HepG2 (cell line): ENCODE results near the gene CCL8.

Experiments
- ASH2L ChIP-seq: fragments of 300-600, 200-600 bp; sonication (generic); IDR thresholded peaks from 2 replicates; pipeline ENCODE4 v1.7.0; 2017; ENCODE audit warnings: low read depth, mild to moderate bottlenecking, moderate library complexity, mixed read lengths, low read length; ENCODE audit not compliant: insufficient read length
- IRF2 ChIP-seq: IDR thresholded peaks from 2 replicates; pipeline ENCODE4 v1.6.1; 2018; ENCODE audit warnings: missing genetic modification reagents, missing compliant biosample characterization
- NR2C2 ChIP-seq: sonication (generic); formaldehyde crosslinking; IDR thresholded peaks from 2 replicates; pipeline ENCODE4 v1.4.0; 2020; ENCODE audit warnings: missing genetic modification reagents, mild to moderate bottlenecking, moderate library complexity, borderline replicate concordance
- ZFP36 ChIP-seq: fragments of 150-350 bp; IDR thresholded peaks from 2 replicates; pipeline ENCODE4 v1.6.1; 2018; ENCODE audit warnings: borderline replicate concordance, low read length, low read depth; ENCODE audit not compliant: partially characterized antibody
- ZNF713 ChIP-seq: sonication (generic); formaldehyde crosslinking; IDR thresholded peaks from 2 replicates; pipeline ENCODE4 v1.4.0; 2020; ENCODE audit warnings: mild to moderate bottlenecking, missing genetic modification reagents
- TF ChIP-seq, protein P1 (sequence below): sonication (generic); formaldehyde crosslinking; IDR thresholded peaks from 2 replicates; pipeline ENCODE4 v1.4.0; 2020; ENCODE audit warnings: missing genetic modification reagents

GRCh38 chr17:34318474-34318873 lies 761 bp upstream of the CCL8 start:
- no peak for TF ChIP-seq IRF2 (CRISPR knock-in tag)
- no peak for TF ChIP-seq ASH2L
- no peak for TF ChIP-seq ZFP36
- no peak for TF ChIP-seq ZNF713 (CRISPR knock-in tag)
- TF ChIP-seq NR2C2 = no peak
- TF ChIP-seq, protein P1, sequence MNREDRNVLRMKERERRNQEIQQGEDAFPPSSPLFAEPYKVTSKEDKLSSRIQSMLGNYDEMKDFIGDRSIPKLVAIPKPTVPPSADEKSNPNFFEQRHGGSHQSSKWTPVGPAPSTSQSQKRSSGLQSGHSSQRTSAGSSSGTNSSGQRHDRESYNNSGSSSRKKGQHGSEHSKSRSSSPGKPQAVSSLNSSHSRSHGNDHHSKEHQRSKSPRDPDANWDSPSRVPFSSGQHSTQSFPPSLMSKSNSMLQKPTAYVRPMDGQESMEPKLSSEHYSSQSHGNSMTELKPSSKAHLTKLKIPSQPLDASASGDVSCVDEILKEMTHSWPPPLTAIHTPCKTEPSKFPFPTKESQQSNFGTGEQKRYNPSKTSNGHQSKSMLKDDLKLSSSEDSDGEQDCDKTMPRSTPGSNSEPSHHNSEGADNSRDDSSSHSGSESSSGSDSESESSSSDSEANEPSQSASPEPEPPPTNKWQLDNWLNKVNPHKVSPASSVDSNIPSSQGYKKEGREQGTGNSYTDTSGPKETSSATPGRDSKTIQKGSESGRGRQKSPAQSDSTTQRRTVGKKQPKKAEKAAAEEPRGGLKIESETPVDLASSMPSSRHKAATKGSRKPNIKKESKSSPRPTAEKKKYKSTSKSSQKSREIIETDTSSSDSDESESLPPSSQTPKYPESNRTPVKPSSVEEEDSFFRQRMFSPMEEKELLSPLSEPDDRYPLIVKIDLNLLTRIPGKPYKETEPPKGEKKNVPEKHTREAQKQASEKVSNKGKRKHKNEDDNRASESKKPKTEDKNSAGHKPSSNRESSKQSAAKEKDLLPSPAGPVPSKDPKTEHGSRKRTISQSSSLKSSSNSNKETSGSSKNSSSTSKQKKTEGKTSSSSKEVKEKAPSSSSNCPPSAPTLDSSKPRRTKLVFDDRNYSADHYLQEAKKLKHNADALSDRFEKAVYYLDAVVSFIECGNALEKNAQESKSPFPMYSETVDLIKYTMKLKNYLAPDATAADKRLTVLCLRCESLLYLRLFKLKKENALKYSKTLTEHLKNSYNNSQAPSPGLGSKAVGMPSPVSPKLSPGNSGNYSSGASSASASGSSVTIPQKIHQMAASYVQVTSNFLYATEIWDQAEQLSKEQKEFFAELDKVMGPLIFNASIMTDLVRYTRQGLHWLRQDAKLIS (CRISPR knock-in tag) = no peak
